Spleen (tissue), 11 donors: ENCODE results near the gene STON2. TPM values are rescaled to one million over a fixed set of nuclear protein-coding genes. Genes with fewer than 3 reads are reported as not detected.

Experiments
- DNase-seq: peaks from one replicate; pipeline ENCODE4 v3.0.0-alpha.2; 2020
- H3K27ac ChIP-seq, 8 donors: fragments of 200-600 bp; sonication (generic) in 7 of 8; 1 replicate in 4 of 8; 2 replicates in 4 of 8; pipeline versions ENCODE4 v1.5.0 to v1.8.0; 2016 to 2021; ENCODE audit warnings: inconsistent platforms in 4 of 8, mild to moderate bottlenecking in 4 of 8, moderate library complexity in 1 of 8
- H3K27me3 ChIP-seq, 7 donors: fragments of 200-600 bp; sonication (generic) in 6 of 7; replicated peaks in 1 of 7; 1 replicate in 4 of 7; 2 replicates in 3 of 7; pipeline versions ENCODE4 v1.5.0 to v1.8.0; 2016 to 2021; ENCODE audit warnings: inconsistent platforms in 3 of 7, mild to moderate bottlenecking in 1 of 7
- H3K36me3 ChIP-seq, 6 donors: fragments of 200-600 bp; sonication (generic) in 5 of 6; 1 replicate in 4 of 6; 2 replicates in 2 of 6; pipeline versions ENCODE4 v1.5.0 to v1.8.0; 2016 to 2021; ENCODE audit warnings: inconsistent platforms in 2 of 6
- H3K4me1 ChIP-seq, 6 donors: fragments of 200-600 bp; sonication (generic) in 5 of 6; 1 replicate in 3 of 6; 2 replicates in 3 of 6; pipeline versions ENCODE4 v1.5.0 to v1.8.0; 2016 to 2021; ENCODE audit warnings: inconsistent platforms in 3 of 6
- H3K4me3 ChIP-seq, 8 donors: fragments of 200-600 bp; sonication (generic) in 7 of 8; 1 replicate in 4 of 8; 2 replicates in 4 of 8; pipeline versions ENCODE4 v1.5.0 to v1.8.0; 2016 to 2021; ENCODE audit warnings: inconsistent platforms in 4 of 8, mild to moderate bottlenecking in 4 of 8, moderate library complexity in 2 of 8
- H3K9me3 ChIP-seq, 8 donors: fragments of 200-600 bp; sonication (generic) in 7 of 8; 1 replicate in 4 of 8; 2 replicates in 4 of 8; pipeline versions ENCODE4 v1.5.0 to v1.8.0; 2016 to 2021; ENCODE audit warnings: inconsistent platforms in 4 of 8
- CTCF ChIP-seq, 11 experiments: fragments of 200-600 bp in 7 of 11; fragments of 450-650 bp in 4 of 11; sonication (generic) in 4 of 11; IDR thresholded peaks in 8 of 11; conservative IDR thresholded peaks in 3 of 11; 1 replicate in 7 of 11; 2 replicates in 4 of 11; pipeline versions ENCODE4 v1.4.0 to v1.8.0; 2016 to 2021; ENCODE audit warnings: antibody characterized with exemption in 11 of 11, inconsistent platforms in 4 of 11, mild to moderate bottlenecking in 1 of 11
- POLR2A ChIP-seq, 3 donors: fragments of 450-650 bp; IDR thresholded peaks; one replicate each; pipeline ENCODE4 v1.5.1; 2017; ENCODE audit warnings: antibody characterized with exemption in 3 of 3, mild to moderate bottlenecking in 1 of 3
- POLR2AphosphoS5 ChIP-seq, 3 donors: sonication (generic); formaldehyde crosslinking; IDR thresholded peaks; one replicate each; pipeline ENCODE4 v1.5.1; 2017; ENCODE audit warnings: antibody characterized with exemption in 3 of 3
- WGBS, 5 donors: extraction: QIAGEN DNeasy Blood & Tissue Kit in 3 of 5; methylation state at CpG; one replicate each; pipeline versions ENCODE4 v1.1.5 to v1.1.7; 2013 to 2018; 5-methylcytosine and 5-hydroxymethylcytosine counted together
- intact Hi-C: fragments of 100-400 bp; cut with DNase I; formaldehyde crosslinking; loops from one replicate; pipeline ENCODE4 v1.15.0; 2023; ENCODE audit warnings: low total_unique reads
- polyA plus RNA-seq, 3 donors: library from polyadenylated mRNA; stranded (reverse); fragments of 200-250 nt; gene quantifications; one replicate each; pipeline ENCODE4 v1.2.1, GENCODE V29; 2013
- total RNA-seq, 7 donors: library from RNA; depleted of rRNA in 3 of 7; stranded (reverse); fragments of >200 nt in 3 of 7; fragmentation: NEBNext Ultra II Directional in 4 of 7; extraction: Animal tissue kit (Norgen Biotek cat#: 25700) in 4 of 7; gene quantifications; one replicate each; pipeline versions ENCODE4 v1.1.0 to v1.2.1, GENCODE V29; 2016 to 2021
- donor health status: healthy with polysubstance abuse.
- donor health status: DM: no; HTN: no; CAD: no; lungs with moderate emphysema.
- donor health status: DM: no; HTN: no; CAD: no.
- donor health status: Bipolar disorder and iron deficiency.
- donor health status: healthy.
- donor health status: DM: no; HTN: no; CAD: no.
- donor health status: DM: yes; HTN: yes; CAD: no.

Gene STON2
- total and polyA plus RNA-seq, 10 donors, result 3.5 to 236 (median 167) TPM

GRCh38 chr14:81388336-81388735 lies 11.8 kb downstream of the STON2 start:
- Histone ChIP-seq H3K9me3 (no peaks in the 10 kb centered on the region), H3K27me3 (no peaks in the 10 kb centered on the region), H3K4me1 (peaks cover 0 to 45% (median 16%) of the 10 kb centered on the region in 6 donors), H3K27ac (peak overlapping the region in 5 of 8 donors; percentile 45 to 75 (median 61)), H3K4me3 (no peak overlapping the region), H3K36me3 (peaks cover 0 to 7% (median 0%) of the 10 kb centered on the region in 6 donors)
- intact Hi-C loops, result no loop called here
- 81 to 89% (median 84%) methylated on average over 2 of the region's 2 CpGs for WGBS, 5 donors
- no peak for DNase-seq
- TF ChIP-seq POLR2A (IDR thresholded peaks at IDR 0.05) (no peak), CTCF (IDR thresholded peaks at IDR 0.05 in 8 of 11, conservative IDR thresholded peaks at IDR 0.05 in 3 of 11) (no peak), POLR2AphosphoS5 (IDR thresholded peaks at IDR 0.05) (no peak)

GRCh38 chr14:81386290-81386745 lies 13.8 kb downstream of the STON2 start:
- 56 to 75% (median 66%) methylated on average over 4 of the region's 4 CpGs for WGBS, 5 donors
- Histone ChIP-seq H3K27ac (peak overlapping the region in 7 of 8 donors; percentile 27 to 72 (median 48)), H3K36me3 (peaks cover 0 to 4% (median 0%) of the 10 kb centered on the region in 6 donors), H3K4me1 (peaks cover 0 to 38% (median 15%) of the 10 kb centered on the region in 6 donors), H3K4me3 (no peak overlapping the region), H3K9me3 (no peaks in the 10 kb centered on the region), H3K27me3 (no peaks in the 10 kb centered on the region)
- TF ChIP-seq CTCF (IDR thresholded peaks at IDR 0.05 in 8 of 11, conservative IDR thresholded peaks at IDR 0.05 in 3 of 11), result no peak
- no peak for TF ChIP-seq POLR2A (IDR thresholded peaks at IDR 0.05)
- TF ChIP-seq POLR2AphosphoS5 (IDR thresholded peaks at IDR 0.05), result peak in 1 of 3 donors; percentile 40
- no peak for DNase-seq
- intact Hi-C loops, result no loop called here

- H3K36me3 ChIP-seq, result no peaks in the 10 kb centered on the region
- H3K4me1 ChIP-seq, result peaks cover 0 to 34% (median 14%) of the 10 kb centered on the region in 6 donors
- intact Hi-C loops, result no loop called here
- H3K4me3 ChIP-seq, result no peak overlapping the region
- peak overlapping the region in 7 of 8 donors; percentile 27 to 72 (median 48) for H3K27ac ChIP-seq
- no peak for DNase-seq
- no peaks in the 10 kb centered on the region for H3K9me3 ChIP-seq
- no peaks in the 10 kb centered on the region for H3K27me3 ChIP-seq
- WGBS, 5 donors, result 75 to 90% (median 79%) methylated on average over 7 of the region's 7 CpGs
- TF ChIP-seq POLR2A (IDR thresholded peaks at IDR 0.05) (no peak), POLR2AphosphoS5 (IDR thresholded peaks at IDR 0.05) (no peak), CTCF (IDR thresholded peaks at IDR 0.05 in 8 of 11, conservative IDR thresholded peaks at IDR 0.05 in 3 of 11) (no peak)
Observed at GRCh38 chr14:81385886-81386285, 14.2 kb downstream of the STON2 start.

- Histone ChIP-seq H3K27me3 (no peaks in the 10 kb centered on the region), H3K27ac (peak overlapping the region in 5 of 8 donors; percentile 37 to 72 (median 55)), H3K36me3 (no peaks in the 10 kb centered on the region), H3K9me3 (no peaks in the 10 kb centered on the region), H3K4me3 (no peak overlapping the region), H3K4me1 (peaks cover 0 to 29% (median 13%) of the 10 kb centered on the region in 6 donors)
- intact Hi-C loops, result no loop called here
- no peak for DNase-seq
- WGBS, 5 donors, result 68 to 96% (median 86%) methylated on average over 1 of the region's 1 CpG
- TF ChIP-seq POLR2A (IDR thresholded peaks at IDR 0.05) (no peak), CTCF (IDR thresholded peaks at IDR 0.05 in 8 of 11, conservative IDR thresholded peaks at IDR 0.05 in 3 of 11) (no peak), POLR2AphosphoS5 (IDR thresholded peaks at IDR 0.05) (no peak)
Observed at GRCh38 chr14:81385419-81385818, 14.7 kb downstream of the STON2 start.
